Pons (tissue), 1 donor: Measurements from ENCODE around the gene NDUFV3.
"Not testable (repeated sequence)": the region's sequence is repeated elsewhere in the genome, so short reads cannot be mapped to it uniquely, and the experiment has no call there.

Experiments used
- DNase-seq: peaks from one replicate; pipeline ENCODE4 v3.0.0-alpha.2; 2016; ENCODE audit warnings: low spot score

The NDUFV3 gene

DNA sequence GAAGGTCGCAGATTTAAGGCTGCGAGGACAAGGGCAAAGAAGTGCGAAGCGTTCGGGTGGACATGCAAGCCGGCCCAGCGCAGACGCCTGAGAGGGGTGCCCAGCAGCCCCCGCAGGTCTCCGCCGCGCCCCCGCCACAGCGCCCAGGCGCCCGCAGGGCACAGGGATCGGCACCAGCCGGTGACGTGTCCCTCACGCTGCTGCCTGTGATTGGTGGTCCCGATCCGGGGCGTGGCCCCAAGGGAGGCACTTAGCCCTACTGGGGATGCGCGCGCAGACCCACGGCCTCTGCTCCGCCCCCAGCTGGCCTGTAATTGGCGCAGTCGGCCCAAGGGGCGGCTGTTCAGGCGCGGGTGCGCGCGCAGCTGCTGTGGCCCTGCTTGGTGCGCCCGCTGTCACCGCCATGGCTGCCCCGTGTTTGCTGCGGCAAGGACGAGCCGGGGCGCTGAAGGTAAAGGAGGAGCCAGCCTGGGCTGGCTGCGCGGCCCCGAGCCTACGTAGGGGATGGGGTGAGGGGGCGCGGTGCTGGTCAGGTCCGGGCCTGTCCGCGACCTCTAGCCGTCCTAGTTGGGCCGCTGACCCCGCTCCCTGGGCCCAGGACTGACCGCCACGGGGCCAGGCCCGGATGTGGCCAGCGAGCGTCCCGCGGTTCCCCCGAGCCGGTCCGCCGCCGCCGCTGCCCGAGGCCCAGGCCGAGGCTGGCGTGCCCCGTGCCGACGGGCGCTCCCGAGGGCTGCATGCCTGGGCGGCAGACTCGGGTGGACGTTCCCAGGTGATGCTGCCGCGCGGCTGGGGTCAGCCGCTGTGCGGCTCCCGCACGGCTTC, at the start of gene NDUFV3:
Gene NDUFV3, plus strand, starts transcription at position 379 of the 825 bp plus-strand sequence. Its CDS starts 25 bp downstream, at position 404.
- peak; percentile 99 for DNase-seq

DNA sequence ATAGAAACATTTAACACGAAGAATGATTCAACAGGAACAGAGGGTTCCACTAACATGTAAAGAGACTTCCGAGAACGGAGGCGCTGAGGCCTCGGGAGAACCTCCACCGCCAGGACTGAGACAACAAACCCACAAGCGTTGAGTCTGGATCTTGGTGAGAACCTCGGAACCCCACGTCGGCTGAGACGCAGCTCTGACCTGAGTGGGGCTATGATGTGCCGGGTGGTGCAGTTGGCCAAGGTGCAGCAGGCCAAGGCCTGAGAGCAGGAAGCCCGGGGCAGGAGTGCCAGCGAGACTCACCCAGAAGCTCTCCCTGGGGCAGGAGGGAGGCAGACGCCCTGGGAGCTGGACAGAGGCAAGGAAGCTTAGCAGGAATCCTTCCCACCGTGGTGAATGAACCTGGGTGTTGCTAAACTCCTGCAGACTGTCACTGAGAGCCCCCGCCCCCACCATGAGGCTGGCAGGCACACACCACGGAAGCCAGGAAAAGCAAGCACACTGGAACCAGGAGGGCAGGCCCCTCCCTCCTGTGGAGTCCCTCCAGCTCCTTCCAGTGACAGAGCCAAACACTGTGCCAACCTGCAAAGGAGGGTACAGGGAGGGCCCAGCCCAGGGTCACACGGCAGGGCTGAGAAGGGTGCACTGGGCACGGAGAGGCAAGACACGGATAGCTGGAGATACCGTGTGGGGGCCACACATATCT, 48.5 kb upstream of the NDUFV3 start:
- peak; percentile 43 for DNase-seq

DNA sequence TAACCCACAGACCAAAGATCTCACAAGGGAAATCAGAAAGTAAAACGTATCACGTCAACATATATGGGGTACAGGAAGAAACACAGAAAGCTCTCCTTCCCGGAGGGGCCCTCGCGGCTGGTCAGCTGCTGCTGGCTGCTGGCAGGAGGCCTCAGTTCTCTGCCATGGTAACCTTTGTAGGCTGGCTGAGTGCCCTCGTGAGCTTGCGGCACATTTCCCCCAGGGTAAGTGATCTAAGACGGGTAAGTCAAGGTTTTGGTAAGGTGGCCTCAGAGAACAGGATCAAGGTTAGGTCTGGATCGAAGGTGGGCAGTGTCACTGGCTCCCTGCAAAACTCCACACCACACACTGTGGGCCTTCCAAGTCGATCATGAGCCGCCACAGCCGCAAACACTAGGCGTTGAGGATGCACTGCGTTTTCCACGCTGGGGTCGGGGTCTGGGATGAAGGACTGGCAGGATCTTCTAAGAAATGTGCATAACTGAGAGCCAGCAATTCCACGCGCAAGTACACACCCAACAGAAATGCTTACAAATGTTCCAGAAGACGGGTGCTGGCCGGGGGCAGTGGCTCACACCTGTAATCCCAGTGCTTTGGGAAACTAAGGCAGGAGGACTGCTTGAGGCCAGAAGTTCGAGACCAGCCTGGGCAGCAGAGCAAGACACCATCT, 47.7 kb upstream of the NDUFV3 start:
- DNase-seq, result peak; percentile 42

DNA sequence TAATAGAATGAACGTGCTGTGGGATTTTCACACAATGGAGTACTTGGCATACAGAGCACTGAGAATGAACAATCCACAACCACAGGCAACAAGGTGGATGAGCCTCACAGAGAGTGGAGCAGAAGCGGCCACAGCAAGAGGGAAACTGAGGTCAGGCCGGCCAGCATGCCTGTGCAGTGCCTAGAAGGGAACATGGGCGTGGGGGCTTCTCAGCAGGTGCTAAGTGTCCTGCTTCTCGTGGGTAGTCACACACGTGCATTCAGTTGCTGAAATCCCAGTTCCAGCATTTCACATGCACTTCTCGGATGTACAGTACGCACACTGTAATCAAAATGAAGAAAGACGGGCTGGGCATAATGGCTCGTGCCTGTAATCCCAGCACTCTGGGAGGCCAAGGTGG, 46.9 kb upstream of the NDUFV3 start:
- DNase-seq, result no peak

DNA sequence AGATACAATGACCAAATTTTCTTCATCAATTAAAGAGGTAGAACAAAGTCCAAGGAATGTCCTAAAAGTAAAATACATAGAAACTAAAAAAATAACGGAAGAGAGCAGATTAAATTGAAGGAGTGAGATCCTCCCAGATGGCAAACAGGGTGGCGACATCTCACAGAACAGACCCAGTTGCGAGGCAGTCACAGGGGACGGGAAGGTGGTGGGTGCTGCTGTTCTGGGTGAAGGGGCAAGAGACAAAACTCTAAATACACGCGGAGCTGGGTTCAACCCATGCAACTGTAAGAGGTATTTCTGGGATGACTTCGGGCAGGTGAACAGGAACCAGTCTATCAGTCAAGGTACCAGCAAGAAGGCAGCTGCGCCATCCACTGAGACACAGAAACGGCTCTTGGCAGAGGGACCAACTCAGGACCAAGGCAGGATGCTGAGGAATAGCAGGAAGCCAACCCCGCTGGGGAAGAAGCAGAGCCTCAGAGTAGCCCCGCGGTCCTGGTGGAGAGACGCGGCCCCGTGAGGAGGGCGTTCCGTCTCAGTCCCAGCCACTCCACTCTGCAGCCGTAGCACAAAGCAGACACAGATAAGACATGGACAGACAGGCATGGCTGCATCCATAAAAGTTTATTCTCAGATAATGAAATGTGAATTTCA, 45.9 kb upstream of the NDUFV3 start:
- DNase-seq, result no peak

DNA sequence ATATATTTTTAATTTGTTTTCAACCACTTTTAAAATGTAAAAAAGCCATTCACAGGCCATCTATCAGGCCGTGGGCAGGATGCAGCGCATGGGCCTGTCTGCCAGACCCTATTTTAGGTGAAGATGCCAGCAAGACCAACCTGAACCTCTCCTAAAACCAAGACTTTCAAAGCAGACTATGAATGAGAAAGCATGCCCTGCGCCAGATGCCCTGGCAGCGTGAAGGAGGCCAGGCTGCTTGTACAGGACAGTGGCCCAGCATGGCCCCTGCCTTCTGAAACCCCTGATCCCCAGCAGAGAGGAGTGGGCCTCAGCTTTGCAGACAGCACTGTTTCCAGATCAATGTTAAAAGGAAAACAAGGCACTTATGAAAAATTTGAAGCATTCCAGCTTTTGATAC, 45.4 kb upstream of the NDUFV3 start:
- no peak for DNase-seq

DNA sequence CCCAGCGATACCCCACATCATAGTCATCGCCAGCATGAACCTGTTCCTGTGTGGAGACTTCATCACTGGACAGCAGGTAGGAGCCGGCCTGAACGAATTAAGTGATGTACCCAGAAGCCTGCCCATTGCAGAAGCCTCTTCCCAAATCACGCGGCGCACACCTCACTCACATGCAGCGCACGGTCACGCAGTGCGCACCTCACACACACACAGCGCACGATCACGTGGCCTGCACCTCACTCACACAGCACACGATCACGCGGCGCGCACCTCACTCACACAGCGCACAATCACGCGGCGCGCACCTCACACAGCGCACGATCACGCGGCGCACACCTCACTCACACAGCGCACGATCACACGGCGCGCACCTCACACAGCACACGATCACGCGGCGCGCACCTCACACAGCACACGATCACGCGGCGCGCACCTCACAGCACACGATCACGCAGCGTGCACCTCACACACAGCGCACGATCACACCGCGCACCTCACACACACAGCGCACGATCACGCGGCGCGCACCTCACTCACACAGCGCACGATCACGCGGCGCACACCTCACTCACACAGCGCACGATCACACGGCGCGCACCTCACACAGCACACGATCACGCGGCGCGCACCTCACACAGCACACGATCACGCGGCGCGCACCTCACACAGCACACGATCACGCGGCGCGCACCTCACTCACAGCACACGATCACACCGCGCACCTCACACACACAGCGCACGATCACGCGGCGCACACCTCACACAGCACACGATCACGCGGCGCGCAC, 44.8 kb upstream of the NDUFV3 start:
- DNase-seq, result not testable (repeated sequence)

DNA sequence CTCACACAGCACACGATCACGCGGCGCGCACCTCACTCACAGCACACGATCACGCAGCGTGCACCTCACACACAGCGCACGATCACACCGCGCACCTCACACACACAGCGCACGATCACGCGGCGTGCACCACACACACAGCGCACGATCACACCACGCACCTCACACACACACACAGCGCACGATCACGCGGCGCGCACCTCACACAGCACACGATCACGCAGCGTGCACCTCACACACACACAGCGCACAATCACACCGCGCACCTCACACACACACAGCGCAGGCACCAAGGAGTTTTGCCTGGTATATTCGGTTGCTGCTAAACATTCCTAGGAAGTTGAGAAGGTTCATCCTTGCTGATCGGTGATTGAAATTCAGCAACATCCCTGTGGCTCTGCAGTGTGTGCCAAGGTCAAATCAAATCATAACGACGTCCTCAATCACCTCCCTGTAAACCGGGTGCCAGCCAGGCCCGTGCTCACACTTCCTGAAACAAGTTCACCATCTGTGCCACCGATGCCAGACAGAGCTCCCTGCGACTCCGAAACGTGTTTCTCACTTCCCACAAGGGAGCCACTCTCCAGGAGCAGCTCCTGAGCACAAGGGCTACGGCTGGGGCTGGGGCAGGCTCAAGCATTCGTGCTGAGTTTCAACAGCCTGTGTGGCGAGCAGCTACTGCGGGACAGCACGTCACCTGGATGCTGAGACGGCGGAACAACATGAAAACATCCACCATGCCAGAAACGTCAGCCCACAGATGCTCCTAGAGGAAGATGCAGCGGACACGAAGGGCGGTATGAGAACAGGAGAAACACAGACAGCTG, 44.0 kb upstream of the NDUFV3 start:
- DNase-seq, result no peak

DNA sequence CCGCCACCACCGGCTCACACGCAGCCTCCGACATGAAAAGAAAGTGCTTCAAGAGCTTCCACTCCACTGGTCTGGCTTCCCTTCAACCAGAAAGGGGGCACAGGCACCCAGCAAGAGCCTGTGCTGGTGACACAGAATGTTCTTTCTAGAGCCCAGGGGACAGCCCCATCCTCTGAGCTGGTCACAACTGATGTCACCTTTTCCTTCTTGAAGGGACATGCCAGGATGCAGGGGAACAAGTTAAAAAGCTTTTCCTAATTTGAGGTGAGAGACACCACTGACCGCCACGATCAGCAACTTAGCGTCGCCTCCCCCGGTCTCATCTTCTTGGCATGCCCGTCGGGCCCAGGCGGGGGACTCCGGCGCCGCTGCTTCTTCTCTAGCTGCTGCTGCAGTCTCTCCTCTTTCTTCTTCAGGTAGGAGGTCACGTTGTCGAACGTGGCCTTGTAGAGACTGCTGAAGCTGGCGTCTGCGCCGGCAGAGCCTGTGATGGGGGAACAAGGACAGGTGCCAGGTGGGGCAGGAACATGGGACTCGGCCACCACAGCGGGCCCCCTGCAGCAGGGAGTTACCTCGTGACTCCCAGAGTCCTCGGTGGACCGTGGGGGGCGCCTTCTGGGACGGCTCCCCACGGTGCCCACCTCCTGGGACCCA, 43.2 kb upstream of the NDUFV3 start:
- DNase-seq, result no peak

DNA sequence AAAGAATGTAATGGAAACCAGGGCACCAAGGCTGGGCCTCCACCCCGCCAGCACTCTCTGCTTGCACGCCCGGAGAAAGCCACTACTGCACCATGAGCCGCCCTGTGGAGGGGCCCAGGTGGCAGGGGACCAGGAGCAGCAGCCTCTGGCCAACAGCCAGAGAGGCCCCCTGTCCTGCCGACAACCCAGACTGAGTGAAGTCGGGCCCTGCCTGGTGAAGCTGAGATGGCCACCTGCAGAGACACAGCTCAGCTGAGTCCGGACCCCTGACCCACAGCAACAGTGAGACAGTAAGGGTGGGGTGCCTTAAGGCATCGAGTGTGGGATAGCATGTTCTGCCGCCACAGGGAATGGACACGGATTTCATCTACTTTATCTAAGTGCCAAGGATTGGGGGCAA, 42.6 kb upstream of the NDUFV3 start:
- no peak for DNase-seq

DNA sequence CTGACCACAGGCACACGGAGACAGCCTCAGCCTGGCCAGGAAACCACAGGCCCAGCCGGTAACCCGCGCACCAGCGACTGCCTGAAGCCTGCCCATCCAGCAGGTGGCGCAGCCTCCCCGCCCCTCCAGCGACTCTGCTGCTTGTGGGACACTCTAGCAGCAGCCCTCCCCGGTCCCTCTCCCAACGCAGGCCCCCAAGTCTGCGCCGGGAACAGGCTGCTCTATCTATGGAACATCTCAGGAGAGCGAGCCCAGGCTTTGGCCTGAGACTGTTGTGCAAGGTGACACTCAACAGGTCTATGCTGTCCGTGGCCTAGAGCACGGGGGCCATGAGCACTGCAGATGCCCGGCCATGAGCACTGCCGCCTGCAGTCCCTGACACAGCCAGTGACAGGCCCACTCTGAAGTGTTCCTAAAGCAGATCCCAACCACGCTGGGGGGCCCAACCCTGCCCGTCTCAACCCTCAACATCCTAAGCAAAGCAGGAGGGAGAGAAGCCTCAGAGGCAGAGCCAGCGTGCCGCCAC, 42.2 kb upstream of the NDUFV3 start:
- DNase-seq, result no peak

DNA sequence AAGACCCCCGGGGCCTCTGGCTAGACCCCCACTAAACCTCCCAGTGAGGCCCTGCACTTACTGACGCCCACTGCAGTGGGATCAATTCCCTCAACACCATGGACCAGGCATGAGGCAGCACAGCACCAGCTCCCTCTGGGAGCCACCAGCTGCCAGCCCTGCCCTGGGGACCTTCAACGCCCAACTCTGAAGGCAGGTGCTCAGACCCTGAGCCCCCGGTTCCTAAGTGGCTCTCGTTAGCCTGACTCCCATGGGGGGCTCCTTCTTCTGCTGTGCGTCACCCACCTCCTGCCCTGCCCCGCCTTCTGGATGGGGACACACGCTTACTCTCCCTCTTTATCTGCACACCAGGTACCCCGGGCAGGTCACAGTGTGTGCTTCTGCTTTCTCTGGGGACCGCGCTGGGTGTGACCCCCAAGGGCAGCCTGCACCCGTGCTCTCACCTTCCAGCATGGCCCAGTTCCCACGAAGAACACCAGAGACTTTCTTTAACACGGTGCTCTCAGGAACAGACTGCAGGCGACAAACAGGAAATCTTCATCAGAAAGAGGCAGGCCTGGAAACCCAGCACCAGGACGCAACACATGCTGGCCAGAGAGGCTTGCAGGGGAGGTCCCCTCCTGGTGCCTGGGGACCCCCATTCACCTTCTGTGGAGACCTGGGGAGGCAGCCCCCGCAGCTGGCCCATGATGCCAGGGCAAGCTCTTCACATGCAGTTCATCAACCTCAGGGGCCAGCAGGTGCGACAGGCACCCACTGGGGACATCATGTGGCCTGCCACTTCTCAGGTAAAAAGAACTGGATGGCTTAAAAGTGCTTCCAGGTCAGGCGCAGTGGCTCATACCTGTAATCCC, 41.1 kb upstream of the NDUFV3 start:
- DNase-seq, result no peak

DNA sequence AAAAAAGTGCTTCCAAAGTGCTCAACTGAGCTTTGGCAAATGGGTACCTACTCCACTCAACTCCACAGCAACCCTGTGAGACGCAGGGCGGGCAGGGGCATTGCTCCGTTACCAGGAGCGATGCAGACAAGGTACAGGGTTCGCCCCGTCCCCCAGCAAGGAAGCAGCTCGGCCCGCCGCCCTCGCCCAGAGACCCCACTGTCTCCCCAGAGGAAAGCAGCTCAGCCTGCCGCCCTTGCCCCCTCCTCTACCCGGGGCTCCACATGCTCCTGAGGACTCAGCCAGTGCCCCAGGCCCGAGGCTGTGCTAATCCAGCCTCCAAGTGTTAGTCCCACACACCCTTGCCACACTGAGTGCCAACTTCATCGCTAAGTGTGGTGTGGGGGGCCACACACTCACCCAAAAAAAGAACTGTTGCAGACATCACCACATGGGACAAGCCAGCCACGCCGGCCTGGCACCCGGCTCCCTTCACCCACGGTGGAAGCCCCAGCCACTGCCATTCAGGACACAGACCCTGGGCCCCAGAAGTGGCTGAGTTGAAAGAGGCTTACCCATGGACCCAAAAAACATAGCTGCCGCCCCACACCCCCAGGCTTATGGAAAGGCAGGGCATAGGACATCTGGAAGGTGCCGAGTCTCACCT, 40.1 kb upstream of the NDUFV3 start:
- no peak for DNase-seq

DNA sequence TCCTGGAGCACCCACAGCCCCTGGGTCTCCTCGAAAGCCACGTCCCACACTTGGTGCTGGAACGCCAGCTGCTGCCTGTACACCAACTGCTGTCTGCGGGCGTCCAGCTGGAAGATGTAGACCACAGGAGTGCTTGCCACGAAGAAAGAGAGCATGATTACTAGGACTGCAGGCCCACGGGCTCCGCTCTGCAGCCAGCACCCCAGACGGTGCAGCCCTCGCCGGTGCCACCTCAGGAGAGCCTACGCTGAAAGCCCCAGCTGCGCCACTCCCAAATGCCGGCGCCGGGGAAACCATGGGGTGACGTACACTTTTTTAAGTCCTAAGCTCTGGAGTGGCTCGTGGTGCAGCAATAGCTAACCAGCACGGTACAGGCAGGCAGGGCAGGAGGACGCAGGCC, 39.5 kb upstream of the NDUFV3 start:
- DNase-seq, result no peak

DNA sequence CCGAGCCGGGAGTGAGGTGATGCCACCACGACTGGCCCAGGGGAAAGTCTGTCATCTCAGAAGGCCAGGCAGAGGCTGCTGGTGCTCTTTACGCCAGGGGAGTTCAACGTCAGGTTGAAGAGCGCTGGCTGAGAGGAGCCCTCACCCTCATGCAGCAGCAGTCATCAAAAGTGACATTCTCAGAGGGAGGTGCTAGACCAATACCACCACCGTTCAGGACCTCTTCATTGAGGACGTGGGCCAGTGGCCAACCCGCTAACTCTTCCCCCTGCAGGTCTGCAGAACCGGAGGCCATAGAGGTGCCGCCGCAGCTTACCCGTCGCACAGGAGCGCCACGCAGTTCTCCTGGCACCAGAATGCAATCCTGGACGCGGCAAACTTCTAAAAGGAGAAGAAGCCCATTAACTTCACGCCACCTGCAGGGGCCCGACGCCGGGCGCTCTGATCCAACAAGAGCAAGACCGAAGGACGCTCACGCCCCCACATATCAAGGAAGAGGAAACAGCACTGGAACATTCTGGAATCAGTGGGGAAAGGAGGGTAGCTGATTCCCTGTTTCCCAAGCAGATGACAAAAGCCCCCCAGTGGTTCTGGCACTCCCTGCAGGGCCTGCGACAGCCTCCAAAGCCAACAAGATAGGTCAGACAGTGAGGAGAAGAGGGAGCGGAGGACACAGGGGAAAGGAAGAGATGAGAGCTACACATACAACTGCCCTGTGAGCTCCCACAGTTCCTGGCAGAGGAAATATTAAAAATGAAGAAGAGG, 38.7 kb upstream of the NDUFV3 start:
- DNase-seq, result no peak

DNA sequence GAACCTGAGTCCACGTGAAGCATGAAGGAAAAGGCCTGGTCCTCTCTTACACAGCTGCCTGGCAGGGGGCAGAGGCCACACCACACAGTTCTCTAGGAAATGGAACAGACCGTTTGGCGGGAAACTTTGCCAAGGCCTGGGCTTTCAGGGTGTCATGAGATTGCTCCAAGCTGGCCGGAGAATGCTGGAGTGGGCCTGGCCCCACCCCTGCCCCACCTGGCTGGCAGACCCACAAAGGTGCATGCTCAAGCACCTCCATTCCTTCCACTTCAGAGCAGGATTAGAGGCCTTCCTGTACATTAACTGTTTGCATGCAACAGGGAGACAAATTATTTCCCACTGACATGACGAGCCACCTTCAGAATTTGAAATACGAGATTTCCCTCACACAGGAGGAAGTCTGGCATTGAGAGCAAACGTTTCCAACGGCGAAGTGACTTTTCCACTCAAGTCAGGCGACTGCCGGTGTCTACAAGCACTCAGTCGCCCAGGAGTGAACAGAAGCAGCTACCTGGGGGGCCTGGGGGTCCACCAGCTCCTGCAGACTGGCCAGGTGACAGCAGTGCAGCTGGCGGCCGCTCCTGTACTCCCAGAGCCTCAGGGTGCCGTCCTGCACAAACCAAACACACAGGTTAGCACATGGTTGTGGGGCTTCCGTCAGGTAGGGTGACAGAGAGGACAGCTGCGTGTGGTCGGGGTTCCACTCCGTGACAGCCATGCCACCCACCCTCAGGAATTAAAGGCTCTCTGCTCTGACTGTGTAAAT, 37.8 kb upstream of the NDUFV3 start:
- DNase-seq, result no peak

DNA sequence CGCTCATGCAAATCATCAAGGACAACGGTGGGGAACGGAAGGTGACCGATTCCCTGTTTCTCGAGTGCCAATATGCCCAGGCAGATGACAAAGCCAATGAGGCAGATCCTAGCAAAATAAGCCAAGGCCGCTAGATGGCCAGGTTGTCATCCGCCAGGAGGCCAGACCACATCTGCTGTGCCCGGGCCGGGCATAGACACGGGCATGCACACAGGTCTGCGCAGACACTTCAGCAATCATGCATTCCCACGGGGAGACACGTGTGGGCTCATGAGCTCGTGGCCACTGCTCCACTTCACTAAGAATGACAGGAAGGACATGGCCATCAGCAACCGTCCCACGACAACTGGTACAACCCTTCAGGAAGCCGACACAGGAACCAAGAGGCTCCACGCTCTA, 37.2 kb upstream of the NDUFV3 start:
- DNase-seq, result no peak
